ENCODE measurements around the gene HMX1.

The HMX1 gene

DNA sequence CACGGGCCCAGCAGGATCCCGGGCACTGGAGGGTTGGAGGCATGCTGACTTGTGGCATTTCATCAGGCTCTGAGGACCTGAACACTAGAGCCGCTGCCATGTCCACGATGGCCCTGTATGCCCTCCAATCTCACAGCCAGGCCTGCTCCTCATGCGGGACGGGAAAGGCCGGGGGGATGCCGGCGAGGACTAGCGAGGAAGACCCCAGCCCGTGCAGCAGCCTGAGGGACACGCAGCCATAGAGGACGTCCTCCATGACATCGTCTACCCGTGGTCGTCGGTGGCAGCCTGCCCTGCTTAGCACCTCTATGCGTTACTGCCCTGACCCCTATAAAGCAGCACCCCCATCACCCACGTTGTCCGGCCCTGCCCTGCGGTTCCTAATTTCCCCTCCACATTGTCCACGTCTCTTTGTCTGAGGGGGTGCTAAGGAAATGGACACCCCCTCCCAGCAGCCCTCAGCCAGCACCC, 32.6 kb downstream of the HMX1 start:
- no peak for DNase-seq

DNA sequence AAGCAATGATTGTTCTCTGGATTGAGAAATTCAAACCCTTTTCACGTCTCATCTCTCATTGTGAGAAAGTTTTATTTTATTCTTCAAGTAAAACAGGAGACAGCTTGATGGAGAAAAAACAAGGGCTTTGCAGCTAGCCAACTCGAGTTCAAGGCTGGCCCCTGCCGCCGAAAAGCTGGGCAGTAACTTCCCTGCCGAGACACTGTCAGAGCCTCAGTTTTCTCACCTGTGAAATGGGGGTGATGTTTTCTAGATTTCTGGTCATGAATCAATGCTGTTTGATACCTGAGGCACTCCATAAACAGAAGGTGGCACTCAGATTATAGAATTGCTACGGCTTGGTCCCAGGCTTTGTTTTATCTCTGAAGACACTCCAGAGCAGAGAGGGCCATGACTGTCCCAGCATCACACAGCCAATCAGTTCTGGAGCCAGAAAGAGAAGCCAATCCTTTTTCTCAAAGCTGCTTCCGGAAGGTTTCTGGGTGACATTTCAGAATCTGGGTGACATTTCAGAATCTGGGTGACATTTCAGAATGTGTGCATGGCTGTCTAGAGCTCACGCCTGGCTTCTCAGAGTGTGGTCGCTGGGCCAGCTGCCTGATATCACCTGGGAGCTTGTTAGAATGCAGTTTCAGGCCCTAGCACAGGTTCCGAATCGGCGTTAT, 33.2 kb downstream of the HMX1 start:
- no peak for DNase-seq

DNA sequence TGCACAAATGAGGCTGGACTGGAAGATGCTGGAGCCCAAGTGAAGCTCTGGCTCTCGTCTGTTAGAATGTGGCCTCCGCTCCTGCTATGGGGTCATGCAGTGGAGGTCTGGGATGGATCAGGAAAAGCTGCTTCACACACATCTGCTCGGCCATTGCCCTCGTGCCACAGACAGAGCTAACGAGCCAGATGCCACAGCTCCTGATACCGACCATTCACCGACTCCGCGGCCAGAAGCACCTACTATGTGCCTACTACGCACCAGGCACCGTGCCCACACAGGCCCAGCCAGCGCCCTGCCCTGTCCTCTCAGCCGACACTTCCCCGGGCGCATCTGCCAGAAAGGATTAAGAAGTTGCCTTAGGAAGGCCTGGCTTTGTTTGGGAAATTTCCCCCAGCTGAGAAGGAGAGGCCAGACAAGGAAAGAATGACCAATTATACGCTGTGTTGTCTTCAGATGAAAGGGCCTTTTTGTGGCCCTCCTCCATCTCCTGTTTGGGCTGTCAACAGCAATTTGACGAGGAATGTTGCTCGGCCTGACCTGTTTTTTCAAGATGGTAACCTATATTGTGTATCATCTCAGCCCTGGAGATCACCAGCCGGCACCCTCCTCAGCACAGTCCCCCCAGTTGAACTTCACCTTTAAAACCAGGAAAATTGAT, 34.3 kb downstream of the HMX1 start:
- no peak for DNase-seq

GRCh38 chr4:8836664-8837171, 34.9 kb downstream of the HMX1 start:
- no peak for DNase-seq

DNA sequence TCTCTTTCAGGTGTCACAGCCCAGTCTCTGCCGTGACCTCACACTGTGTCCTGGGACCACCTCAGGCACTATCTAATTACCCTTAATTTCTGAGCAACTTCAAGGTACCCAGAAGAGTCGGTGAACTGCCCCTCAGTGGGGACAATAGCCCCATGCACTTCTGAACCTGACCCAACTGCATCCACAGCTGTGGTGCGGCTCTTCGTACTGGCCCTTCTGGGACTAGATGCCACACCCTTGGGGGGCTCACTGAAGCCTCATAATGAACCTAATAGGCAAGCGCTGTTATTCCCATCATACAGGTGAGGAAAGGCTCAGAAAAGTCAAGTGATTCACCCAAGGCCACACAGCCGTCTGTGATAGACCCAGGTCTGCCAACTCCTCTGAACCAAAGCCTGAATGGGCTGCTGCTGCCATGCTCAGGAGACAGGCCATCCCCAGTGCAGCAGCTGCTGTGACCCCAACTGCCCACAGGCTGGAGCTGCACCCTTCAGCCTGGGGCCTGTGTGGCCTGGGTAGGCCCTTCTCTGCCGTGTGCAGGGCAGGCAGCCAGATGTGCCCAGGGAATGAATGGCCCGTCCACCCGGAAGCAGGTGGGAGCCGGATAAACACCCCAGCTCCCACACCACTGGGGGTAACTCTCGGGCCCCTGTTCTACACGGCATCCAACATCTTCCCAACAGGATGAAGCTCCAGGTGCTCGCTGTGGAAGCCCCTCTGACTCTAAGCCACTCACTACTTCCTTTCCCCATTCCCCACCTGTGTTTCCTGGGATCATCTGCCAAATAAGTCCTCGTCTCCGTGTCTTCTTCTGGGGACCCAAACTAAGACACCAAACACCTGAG, 35.9 kb downstream of the HMX1 start:
- DNase-seq: no peak

DNA sequence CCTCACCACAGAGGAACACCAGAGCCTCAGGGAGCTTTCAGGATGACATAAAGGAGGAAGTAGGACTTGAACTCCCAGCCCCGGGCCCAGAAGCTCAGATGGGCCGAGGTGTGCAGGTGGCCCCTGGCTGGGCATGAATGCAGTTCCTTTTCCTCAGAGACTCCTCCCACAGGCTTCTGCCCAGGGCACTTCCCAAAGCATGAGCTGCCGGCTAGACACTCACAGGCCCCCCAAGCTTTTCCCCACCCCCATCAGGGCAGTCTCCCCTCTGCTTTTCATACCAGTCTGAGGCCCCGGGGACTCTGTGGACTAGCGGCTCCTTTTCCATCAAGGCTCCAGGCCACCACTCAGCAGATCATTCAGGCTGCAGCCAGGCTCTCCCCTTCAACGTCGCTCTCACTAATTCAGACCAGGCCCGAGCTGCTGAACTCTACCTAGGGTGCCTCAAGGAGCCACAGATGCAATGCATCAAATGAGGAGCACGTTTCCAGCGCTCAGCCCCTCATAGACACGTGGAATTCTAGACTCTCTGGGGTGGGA, 36.9 kb downstream of the HMX1 start:
- DNase-seq: no peak

DNA sequence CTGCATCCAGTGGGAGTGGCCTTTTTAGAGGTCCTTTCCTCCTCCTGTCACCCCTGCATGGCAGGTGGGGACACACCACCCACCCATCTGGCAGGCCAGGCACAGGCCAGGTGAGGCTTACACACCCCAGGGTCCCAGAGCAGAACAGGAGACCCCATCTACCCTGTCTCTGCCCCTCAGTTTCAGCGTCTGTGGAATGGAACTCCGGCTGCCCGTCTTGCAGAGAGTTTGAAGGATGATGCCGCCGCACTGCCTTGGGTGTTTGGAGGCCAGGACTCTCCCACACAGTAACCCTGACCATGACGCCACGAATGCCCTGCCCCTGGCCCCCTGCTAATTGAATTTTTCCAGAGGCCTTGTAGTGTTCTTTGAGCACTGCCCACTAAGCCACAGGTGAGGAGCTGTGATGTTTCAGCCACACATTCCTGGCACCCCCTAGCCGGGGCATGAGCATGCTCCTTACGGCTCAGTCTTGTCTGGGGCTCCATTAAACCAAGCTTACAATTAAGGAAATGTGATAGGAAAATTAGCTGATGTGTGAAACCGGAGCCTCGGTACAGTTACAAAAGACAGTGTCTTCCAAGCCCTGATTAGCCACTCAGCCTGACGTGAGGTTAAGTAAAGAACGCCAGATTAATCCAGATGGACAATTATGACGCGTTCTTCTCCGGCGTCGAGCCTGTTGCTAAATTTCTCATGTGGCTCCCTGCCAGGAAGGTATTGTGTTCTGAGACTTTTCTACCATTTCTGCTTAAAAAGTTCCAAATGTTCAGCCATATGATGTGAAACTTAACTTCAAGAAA, 39.3 kb downstream of the HMX1 start:
- no peak for DNase-seq

GRCh38 chr4:8831221-8832112, 40.2 kb downstream of the HMX1 start:
- no peak for DNase-seq

- no peak for DNase-seq
These were observed 40.9 kb downstream of the HMX1 start for GRCh38 chr4:8830611-8831200.

- no peak for DNase-seq
These were observed 41.6 kb downstream of the HMX1 start for GRCh38 chr4:8830056-8830455.

DNA sequence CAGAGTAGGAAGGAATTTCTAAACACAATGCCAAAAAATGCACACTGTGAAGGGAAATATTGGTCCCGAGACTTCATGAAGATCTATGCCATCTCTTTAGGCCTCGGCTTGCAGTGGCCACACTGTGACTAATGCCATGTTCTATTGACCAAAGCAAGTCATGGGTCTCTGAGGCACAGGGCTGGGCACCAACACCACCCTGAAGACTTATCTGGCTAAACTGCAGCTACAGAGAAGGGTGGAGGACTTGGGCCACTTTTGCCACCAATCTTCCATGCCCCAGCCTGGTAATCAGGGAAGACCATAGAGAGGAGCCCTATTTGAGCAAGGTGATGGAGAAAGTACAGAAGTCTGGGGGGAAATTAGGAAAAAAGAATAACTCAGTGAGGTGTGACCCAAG, 42.1 kb downstream of the HMX1 start:
- no peak for DNase-seq

- DNase-seq: no peak
These were observed 42.8 kb downstream of the HMX1 start for GRCh38 chr4:8828869-8829268.

DNA sequence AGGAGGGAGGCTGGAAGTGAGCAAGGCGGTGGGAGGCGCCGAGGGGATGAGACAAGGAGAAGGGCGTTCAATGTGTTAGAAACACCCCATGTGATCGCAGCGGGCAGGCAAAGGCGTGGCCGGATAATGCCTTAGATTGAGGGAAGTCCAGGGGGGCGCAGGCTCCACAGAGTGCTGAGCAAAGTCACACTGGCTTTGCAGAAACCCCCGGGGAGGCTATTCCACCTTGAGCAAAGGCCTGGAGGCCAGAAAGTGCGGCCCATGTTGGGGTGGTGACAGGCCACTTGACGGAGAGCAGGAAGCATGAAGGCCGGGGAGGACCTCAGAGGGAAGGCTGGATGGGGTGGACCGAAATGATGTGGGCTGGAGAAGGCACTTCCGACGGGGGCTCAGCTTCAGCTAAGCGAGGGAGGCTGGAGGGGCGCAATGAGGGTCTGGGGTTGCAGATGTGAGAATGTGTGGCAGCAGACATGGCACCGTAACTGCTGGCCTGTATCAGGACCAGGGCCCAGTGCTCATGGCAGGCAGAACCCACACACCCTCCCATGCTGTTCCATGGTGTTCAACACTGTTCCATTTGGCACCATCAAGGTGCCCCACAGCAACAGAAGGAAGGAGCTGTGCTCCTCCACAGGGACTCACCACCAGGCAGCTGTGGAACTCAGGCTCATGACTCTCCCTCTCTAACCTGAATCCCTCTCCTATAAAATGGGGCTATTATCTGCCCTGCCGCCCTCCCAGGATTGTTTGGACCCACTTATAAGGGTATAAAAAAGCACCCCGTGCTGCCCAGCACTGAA, 50.3 kb downstream of the HMX1 start:
- no peak for DNase-seq

DNA sequence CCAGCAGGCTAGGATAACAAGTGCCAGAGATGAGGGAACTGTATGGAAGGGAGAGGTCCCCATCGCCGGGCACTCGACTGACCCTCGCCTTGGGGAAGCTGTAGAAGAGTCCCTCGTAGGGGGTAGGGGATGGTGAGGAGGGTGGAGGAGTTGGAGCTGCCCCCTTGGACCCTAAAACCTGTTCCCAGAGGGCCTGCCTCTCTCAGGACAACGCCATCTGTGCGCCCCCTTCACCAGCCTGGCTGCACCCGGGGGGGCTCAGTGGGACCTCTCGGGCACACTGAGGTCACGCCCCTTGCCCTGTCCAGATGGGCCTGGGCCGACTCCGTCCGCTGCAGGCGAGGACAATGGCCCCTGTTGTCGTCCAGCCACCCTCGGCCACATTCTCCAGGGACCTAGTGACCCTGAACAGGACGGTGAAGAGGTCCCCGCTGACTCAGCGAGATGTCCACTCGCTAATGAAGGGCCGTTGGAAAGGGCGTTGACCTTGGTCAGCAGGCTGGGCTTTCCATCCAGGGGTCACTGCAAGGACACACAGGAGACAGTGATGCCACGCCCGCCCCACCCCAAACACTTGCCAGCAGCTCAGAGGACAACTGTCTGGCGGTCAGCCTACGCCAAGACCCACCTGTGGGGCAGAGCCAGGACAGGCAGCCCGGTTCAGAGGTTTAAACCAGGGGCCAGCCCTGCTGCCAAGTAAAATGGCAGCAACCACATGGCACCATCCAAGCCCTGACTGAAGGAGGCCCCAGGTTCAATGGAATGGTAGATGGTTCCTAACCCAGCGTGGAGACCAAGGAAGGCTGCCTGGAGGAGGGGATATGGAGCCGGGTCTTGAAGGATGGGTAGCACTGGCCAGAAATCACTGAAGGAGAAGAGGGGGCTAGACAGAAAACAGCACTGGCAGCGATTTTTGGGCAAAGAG, 51.2 kb downstream of the HMX1 start:
- no peak for DNase-seq

DNA sequence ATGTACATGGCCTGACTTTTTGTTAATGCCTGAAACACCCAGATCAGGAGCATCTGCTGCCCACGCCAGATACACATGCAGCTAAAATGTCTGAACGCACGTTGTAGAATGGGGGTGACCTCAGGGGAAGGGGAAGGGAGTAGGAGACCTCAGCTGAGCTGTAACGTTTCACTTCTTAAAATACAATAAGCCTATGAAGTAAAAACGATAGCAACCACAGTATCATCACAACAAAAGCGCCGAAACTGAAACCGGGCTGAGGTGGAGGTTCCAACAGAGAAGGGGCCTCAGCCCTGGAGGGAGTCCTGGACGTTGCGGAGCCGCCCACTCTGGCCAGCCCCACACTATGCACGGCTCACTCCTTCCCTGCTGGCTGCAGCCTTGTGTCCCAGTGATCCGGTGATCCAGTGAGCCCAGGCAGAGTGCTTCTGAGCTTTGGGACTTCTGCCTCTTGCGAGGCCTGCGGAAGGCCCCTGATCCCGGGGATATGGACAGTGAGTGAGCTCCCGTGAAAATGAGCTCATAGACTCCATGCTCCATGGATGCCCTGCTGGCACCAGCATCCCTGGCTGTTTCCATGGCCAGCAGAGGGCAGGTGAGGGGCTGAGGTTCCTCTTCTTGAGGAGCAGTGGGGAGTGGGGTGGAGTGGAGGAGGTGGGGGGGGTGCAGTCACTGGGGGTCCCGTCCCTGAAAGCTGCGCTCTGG, 52.0 kb downstream of the HMX1 start:
- no peak for DNase-seq

- DNase-seq: no peak
These were observed 52.6 kb downstream of the HMX1 start for GRCh38 chr4:8819019-8819418.

DNA sequence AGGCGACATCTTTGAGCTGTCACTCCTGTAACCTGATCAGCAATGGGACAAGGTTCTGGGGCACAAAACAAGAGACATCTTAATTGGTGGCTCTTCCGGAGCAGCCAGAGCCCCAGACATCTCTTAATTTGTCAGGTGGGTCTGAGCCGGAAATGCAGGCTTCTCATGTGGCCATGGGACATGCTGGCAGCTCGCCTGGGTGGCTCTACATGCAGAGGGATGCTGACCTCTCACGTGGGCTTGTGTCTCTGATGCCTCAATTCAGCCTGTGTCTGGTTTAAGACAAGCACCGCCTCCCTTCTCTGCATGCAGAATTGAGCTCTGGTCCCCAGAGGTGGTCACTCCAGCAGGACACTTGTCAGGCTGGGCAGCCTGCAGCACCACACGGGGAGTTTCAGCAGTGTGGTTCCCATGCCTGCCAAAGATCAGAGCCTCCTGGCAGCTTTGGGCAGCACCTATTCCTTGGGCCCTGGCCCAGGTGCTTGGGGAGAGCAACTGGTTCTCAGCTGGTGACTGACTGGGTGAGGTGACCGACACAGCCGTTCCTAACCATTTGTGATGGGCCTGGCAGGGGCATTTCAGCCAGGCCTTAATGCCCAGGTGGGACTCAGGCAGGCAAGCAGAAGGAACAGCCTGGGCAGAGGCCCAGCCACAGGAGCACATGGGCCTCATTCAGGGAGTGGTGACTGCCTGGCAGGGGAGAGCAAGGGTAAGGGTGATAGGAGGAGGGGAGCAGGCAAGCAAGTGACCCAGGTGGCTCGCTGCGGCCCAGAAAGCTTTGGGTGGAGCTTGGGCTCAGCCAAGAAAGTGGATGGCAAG, 53.4 kb downstream of the HMX1 start:
- DNase-seq: no peak

DNA sequence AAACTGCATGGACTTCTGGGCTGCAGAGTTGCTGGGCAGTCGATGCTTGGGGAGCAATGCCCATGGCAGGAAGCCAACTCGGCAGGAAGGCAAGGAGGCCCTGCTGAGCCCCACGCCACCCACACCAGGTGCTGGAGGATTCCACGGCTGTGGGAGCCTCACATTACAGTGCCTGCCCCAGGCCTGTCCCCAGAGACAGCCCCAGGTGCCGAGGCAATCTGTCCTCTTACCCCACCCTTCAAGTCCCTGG, 53.9 kb downstream of the HMX1 start:
- no peak for DNase-seq

Measured in cerebellar nuclear complex (tissue), 1 donor.